DOHH2 (cell line): Measurements from ENCODE around the gene NECAP2.
A peak's percentile ranks its signal among the peaks of the same experiment; 100 is the strongest.

ENCODE experiments used
- H3F3A ChIP-seq: fragments of 200-600 bp; sonication (generic), shearing (Covaris generic); 2 replicates; pipeline ENCODE4 v1.6.0; 2016; ENCODE audit warnings: antibody characterized with exemption, mild to moderate bottlenecking; ENCODE audit not compliant: control insufficient read depth, insufficient read depth
- H3K27ac ChIP-seq: fragments of 200-600 bp; sonication (generic); 2 replicates; pipeline ENCODE4 v1.5.1; 2014; ENCODE audit warnings: low read depth, mild to moderate bottlenecking, low read length, moderate library complexity
- H3K27me3 ChIP-seq: fragments of 200-600 bp; sonication (generic); 2 replicates; pipeline ENCODE4 v1.6.1; 2014; ENCODE audit warnings: mild to moderate bottlenecking, low read length, mixed read lengths; ENCODE audit not compliant: control insufficient read depth
- H3K36me3 ChIP-seq: fragments of 200-600 bp; sonication (generic); 2 replicates; pipeline ENCODE4 v1.6.1; 2014; ENCODE audit warnings: mild to moderate bottlenecking, low read length, moderate library complexity, mixed read lengths; ENCODE audit not compliant: control insufficient read depth
- H3K4me1 ChIP-seq: fragments of 200-600 bp; sonication (generic); 2 replicates; pipeline ENCODE4 v1.6.1; 2014; ENCODE audit warnings: mild to moderate bottlenecking, low read length, mixed read lengths; ENCODE audit not compliant: control insufficient read depth
- H3K4me2 ChIP-seq: fragments of 200-600 bp; sonication (generic); 2 replicates; pipeline ENCODE4 v1.6.0; 2014; ENCODE audit warnings: mild to moderate bottlenecking, low read length, moderate library complexity
- H3K4me3 ChIP-seq: fragments of 200-600 bp; sonication (generic); 2 replicates; pipeline ENCODE4 v1.5.1; 2014; ENCODE audit warnings: mild to moderate bottlenecking, low read length, mixed read lengths
- H3K79me2 ChIP-seq: fragments of 200-600 bp; sonication (generic); 2 replicates; pipeline ENCODE4 v1.6.1; 2014; ENCODE audit warnings: mild to moderate bottlenecking, low read length, mixed read lengths; ENCODE audit not compliant: control insufficient read depth
- H3K9me2 ChIP-seq: fragments of 200-600 bp; sonication (generic); replicated peaks from 2 replicates; pipeline ENCODE4 v1.6.1; 2014; ENCODE audit warnings: mild to moderate bottlenecking, low read length, mixed read lengths; ENCODE audit not compliant: control insufficient read depth
- H3K9me3 ChIP-seq: fragments of 200-600 bp; sonication (generic); 2 replicates; pipeline ENCODE4 v1.6.1; 2014; ENCODE audit warnings: antibody characterized with exemption, low read length, mixed read lengths; ENCODE audit not compliant: control insufficient read depth, insufficient read depth
- H4K20me1 ChIP-seq: fragments of 200-600 bp; sonication (generic); 2 replicates; pipeline ENCODE4 v1.6.0; 2014; ENCODE audit warnings: low read depth, mild to moderate bottlenecking, antibody characterized with exemption, low read length, moderate library complexity; ENCODE audit not compliant: control insufficient read depth, insufficient read depth
- CTCF ChIP-seq: fragments of 200-600 bp; sonication (generic); IDR thresholded peaks from one replicate; pipeline ENCODE4 v1.5.1; 2014; ENCODE audit warnings: antibody characterized with exemption, mild to moderate bottlenecking, low read depth, low read length; ENCODE audit not compliant: poor library complexity, severe bottlenecking
- EZH2phosphoT487 ChIP-seq: fragments of 200-600 bp; sonication (generic); IDR thresholded peaks from 2 replicates; pipeline ENCODE4 v1.6.1; 2017; ENCODE audit warnings: borderline replicate concordance, mild to moderate bottlenecking, antibody characterized with exemption, low read length, moderate library complexity, mixed read lengths

NECAP2 gene

GRCh38 chr1:16434007-16434406 is 6.5 kb upstream of the NECAP2 start:
- Histone ChIP-seq H3K27ac (no peak overlapping the region), H3K4me1 (peaks cover 41% of the 10 kb centered on the region), H3K4me2 (peak overlapping the region; percentile 79), H4K20me1 (no peaks in the 10 kb centered on the region), H3F3A (peaks cover 7% of the 10 kb centered on the region; the same call in 1 of the 2 replicates), H3K27me3 (no peaks in the 10 kb centered on the region), H3K9me3 (no peaks in the 10 kb centered on the region), H3K9me2 (no peaks in the 10 kb centered on the region), H3K79me2 (no peaks in the 10 kb centered on the region), H3K36me3 (no peaks in the 10 kb centered on the region), H3K4me3 (peak overlapping the region; percentile 46)
- no peak for TF ChIP-seq CTCF

GRCh38 chr1:16434501-16434900 is 6.0 kb upstream of the NECAP2 start:
- TF ChIP-seq EZH2phosphoT487 (no peak), CTCF (no peak)
- H3K9me2 ChIP-seq, result no peaks in the 10 kb centered on the region
- no peak overlapping the region for H3K4me2 ChIP-seq
- H4K20me1 ChIP-seq, result no peaks in the 10 kb centered on the region
- H3K27ac ChIP-seq, result no peak overlapping the region
- peaks cover 7% of the 10 kb centered on the region; the same call in 1 of the 2 replicates for H3F3A ChIP-seq
- H3K9me3 ChIP-seq, result no peaks in the 10 kb centered on the region
- no peaks in the 10 kb centered on the region for H3K36me3 ChIP-seq
- H3K27me3 ChIP-seq, result no peaks in the 10 kb centered on the region
- H3K4me3 ChIP-seq, result no peak overlapping the region
- peaks cover 41% of the 10 kb centered on the region for H3K4me1 ChIP-seq
- H3K79me2 ChIP-seq, result no peaks in the 10 kb centered on the region

GRCh38 chr1:16436946-16437474 is 3.5 kb upstream of the NECAP2 start, which contains the start of gene SPATA21:
Gene SPATA21, minus strand, starts transcription at chr1:16437424. Its CDS starts 6,053 bp downstream, at chr1:16431371.
- Histone ChIP-seq H3K4me3 (no peak within 1 kb of the TSS), H3K79me2 (peaks cover 15% of the 10 kb centered on the region), H3K9me2 (no peaks in the 10 kb centered on the region), H3K9me3 (no peaks in the 10 kb centered on the region), H3K27ac (no peak within 1 kb of the TSS), H3F3A (peaks cover 9% of the 10 kb centered on the region; the same call in 1 of the 2 replicates), H3K4me1 (peaks cover 39% of the 10 kb centered on the region), H3K36me3 (peaks cover 6% of the 10 kb centered on the region), H3K27me3 (no peaks in the 10 kb centered on the region), H3K4me2 (no peak within 1 kb of the TSS), H4K20me1 (no peaks in the 10 kb centered on the region)
- TF ChIP-seq EZH2phosphoT487, result no peak
- TF ChIP-seq CTCF, result no peak
